HUES6 (cell line): ENCODE measurements around the gene PEX5L.

Experiments used
- H3K27ac ChIP-seq: 2 replicates; pipeline ENCODE4 v1.7.0; 2013; ENCODE audit warnings: low read depth, mild to moderate bottlenecking, low read length, inconsistent platforms
- H3K27me3 ChIP-seq: 2 replicates; pipeline ENCODE4 v1.6.1; 2013; ENCODE audit warnings: low read length; ENCODE audit not compliant: control insufficient read depth, insufficient read depth
- H3K36me3 ChIP-seq: 2 replicates; pipeline ENCODE4 v1.6.1; 2013; ENCODE audit warnings: low read length; ENCODE audit not compliant: control insufficient read depth, insufficient read depth
- H3K4me1 ChIP-seq: 2 replicates; pipeline ENCODE4 v1.6.1; 2013; ENCODE audit warnings: low read length; ENCODE audit not compliant: control insufficient read depth, insufficient read depth
- H3K4me3 ChIP-seq: 2 replicates; pipeline ENCODE4 v1.5.1; 2013; ENCODE audit warnings: low read depth, low read length
- H3K9ac ChIP-seq: one replicate; pipeline ENCODE4 v1.6.1; 2013; ENCODE audit warnings: mild to moderate bottlenecking, low read length
- H3K9me3 ChIP-seq: 2 replicates; pipeline ENCODE4 v1.6.1; 2013; ENCODE audit warnings: low read depth, low read length; ENCODE audit not compliant: control insufficient read depth, insufficient read depth

PEX5L gene

GRCh38 chr3:179897231-179897630, 139.5 kb downstream of the PEX5L start:
- no peak overlapping the region for H3K27ac ChIP-seq

GRCh38 chr3:179896507-179896906, 140.2 kb downstream of the PEX5L start:
- H3K4me3 ChIP-seq = no peak overlapping the region
- H3K4me1 ChIP-seq = no peaks in the 10 kb centered on the region
- H3K27me3 ChIP-seq = no peaks in the 10 kb centered on the region
- H3K36me3 ChIP-seq = no peaks in the 10 kb centered on the region
- H3K9ac ChIP-seq = no peak overlapping the region
- no peak overlapping the region for H3K27ac ChIP-seq
- no peaks in the 10 kb centered on the region for H3K9me3 ChIP-seq

More at GRCh38 chr3:179897231-179897630, 139.5 kb downstream of the PEX5L start:
- Histone ChIP-seq H3K9me3 (no peaks in the 10 kb centered on the region), H3K4me1 (no peaks in the 10 kb centered on the region), H3K4me3 (no peak overlapping the region), H3K9ac (no peak overlapping the region), H3K36me3 (no peaks in the 10 kb centered on the region), H3K27me3 (no peaks in the 10 kb centered on the region)

GRCh38 chr3:179895330-179895729, 141.4 kb downstream of the PEX5L start:
- H3K4me1 ChIP-seq = no peaks in the 10 kb centered on the region
- H3K36me3 ChIP-seq = no peaks in the 10 kb centered on the region
- no peaks in the 10 kb centered on the region for H3K9me3 ChIP-seq
- no peak overlapping the region for H3K9ac ChIP-seq
- H3K27ac ChIP-seq = no peak overlapping the region
- no peak overlapping the region for H3K4me3 ChIP-seq
- no peaks in the 10 kb centered on the region for H3K27me3 ChIP-seq

DNA sequence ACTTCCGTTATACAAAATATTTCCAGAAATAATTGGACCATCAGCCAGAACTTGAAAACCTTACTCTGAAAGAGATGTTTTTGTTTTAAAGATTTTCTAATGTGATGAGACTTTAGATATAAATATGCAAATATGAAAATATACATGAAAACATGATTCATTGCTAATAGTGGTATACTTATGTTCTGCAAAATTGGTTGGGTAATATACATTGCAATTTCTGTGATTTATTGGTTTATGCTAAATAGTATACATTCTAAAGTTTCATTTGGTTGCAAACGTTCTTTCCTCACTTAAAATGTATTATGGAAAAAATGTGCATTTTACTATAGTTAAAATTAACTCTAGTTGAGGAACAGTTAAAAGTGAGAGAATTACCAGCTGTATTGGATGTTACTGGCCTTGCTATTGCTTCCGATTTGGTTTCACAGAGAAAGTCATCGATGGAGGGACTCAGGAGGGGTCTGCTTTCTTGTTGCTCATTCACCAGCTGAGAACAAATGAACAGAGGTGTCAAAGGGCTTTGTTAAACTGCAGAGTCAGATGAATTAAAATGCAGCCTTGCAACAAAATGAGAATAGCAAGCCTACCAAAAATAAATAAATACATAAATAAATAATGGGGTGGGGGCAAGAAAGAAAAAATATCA, 149.3 kb downstream of the PEX5L start:
- Histone ChIP-seq H3K4me1 (peaks cover 17% of the 10 kb centered on the region), H3K27me3 (no peaks in the 10 kb centered on the region), H3K9me3 (no peaks in the 10 kb centered on the region), H3K9ac (no peak overlapping the region), H3K27ac (no peak overlapping the region), H3K4me3 (no peak overlapping the region), H3K36me3 (no peaks in the 10 kb centered on the region)

GRCh38 chr3:179885950-179886349, 150.8 kb downstream of the PEX5L start:
- H3K27me3 ChIP-seq = no peaks in the 10 kb centered on the region
- no peak overlapping the region for H3K27ac ChIP-seq
- H3K9ac ChIP-seq = no peak overlapping the region
- no peaks in the 10 kb centered on the region for H3K36me3 ChIP-seq
- no peaks in the 10 kb centered on the region for H3K9me3 ChIP-seq
- peaks cover 30% of the 10 kb centered on the region for H3K4me1 ChIP-seq
- H3K4me3 ChIP-seq = no peak overlapping the region

DNA sequence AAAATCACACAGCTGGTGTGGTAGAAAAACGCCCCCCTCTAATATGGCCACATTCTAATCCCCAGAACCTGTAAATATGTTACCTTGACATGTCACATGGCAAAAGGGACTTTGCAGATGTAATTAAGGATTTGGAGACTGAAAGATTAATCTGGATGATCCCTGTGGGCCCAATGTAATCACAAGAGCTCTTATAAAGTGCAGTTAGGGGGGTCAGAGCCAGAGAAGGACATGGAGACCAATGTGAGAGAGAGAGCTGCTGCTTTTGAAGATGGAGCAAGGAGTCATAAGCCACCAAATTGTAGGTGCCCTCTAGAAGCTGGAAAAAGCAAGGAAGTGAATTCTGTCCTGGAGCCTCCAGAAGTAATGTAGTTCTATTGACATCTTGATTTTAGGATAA, 152.6 kb downstream of the PEX5L start:
- H3K4me3 ChIP-seq = no peak overlapping the region
- H3K27ac ChIP-seq = no peak overlapping the region
- no peaks in the 10 kb centered on the region for H3K36me3 ChIP-seq
- H3K27me3 ChIP-seq = no peaks in the 10 kb centered on the region
- peaks cover 33% of the 10 kb centered on the region for H3K4me1 ChIP-seq
- H3K9ac ChIP-seq = no peak overlapping the region
- H3K9me3 ChIP-seq = no peaks in the 10 kb centered on the region

DNA sequence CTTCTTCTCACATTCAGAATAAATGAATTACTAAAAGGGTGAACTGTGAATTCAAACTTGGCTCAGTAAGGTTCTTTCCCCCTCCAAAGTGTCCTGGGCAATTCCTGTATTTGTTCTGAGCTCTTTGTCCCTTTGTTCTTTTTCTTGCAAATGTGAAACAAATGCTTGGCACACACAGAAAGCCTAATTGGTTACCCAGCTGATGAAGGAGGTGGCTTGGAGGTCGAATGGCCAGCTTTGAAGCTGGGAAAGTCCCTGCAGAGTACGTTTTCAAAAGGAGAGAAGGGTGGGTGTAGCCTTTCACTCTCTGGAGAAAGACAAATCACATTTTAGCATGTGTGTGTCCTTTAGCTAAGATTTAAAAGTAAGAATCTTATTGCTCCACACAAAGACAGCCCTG, 154.4 kb downstream of the PEX5L start:
- H3K27me3 ChIP-seq = no peaks in the 10 kb centered on the region
- H3K9me3 ChIP-seq = no peaks in the 10 kb centered on the region
- H3K4me1 ChIP-seq = peaks cover 30% of the 10 kb centered on the region
- no peak overlapping the region for H3K9ac ChIP-seq
- H3K36me3 ChIP-seq = no peaks in the 10 kb centered on the region
- peak overlapping the region; percentile 24; the same call in 1 of the 2 replicates for H3K27ac ChIP-seq
- no peak overlapping the region for H3K4me3 ChIP-seq

DNA sequence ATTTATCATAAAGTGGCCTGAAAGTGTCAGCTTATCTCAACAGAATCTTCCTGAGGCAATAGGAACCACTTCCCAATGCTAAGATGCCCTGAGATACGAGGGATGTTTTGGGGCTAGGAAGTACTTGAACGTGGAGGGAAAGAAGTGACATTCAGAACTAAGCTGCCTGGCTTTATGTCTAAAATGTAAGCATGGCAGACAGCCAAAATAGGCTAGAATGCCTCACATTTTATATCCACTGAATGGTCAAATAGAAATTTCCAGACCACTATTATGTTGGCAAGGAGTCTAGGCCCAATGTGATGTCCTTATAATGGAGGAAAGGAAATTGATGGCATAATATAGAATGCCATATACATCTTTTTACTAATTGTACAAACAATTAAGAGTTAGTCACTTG, 154.9 kb downstream of the PEX5L start:
- Histone ChIP-seq H3K27ac (no peak overlapping the region), H3K9me3 (no peaks in the 10 kb centered on the region), H3K9ac (no peak overlapping the region), H3K4me3 (no peak overlapping the region), H3K36me3 (no peaks in the 10 kb centered on the region), H3K27me3 (no peaks in the 10 kb centered on the region), H3K4me1 (peaks cover 30% of the 10 kb centered on the region)

DNA sequence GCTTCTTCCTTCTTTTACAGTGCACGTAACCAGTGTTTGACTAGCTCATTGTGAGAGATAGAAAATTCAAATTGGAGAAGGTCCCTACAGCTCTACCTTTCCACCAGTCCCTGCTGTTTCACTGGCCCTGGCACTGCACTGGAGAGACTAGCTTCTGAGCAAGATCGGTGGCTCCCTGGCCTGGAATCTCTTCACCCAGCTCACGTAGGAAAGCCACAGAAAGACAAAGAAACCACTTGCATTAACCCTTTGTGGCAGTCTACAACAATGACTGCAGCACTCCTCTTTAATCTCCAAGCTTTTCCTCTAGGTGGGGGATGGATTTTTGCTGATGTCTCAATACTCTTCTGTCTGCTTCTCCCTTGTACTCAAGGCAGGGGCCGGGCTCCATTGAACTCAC, 155.9 kb downstream of the PEX5L start:
- Histone ChIP-seq H3K36me3 (no peaks in the 10 kb centered on the region), H3K27ac (no peak overlapping the region)

DNA sequence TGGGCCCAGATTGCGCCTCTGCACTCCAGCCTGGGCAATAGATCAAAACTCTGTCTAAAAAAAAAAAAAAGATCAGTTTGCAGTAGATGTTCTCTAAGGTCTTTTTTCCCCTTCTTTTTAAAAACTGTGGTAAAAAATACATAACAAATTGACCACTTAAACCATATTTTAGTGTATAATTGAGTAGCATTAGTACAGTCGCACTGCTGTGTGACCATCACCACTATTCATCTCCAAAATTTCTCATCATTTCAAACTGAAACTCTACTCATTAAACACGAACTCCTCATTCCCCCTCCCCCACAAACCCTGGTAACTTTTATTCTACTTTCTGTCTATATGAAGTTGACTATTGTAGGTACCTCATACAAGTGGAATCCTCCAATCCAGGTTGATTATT, 160.3 kb downstream of the PEX5L start:
- Histone ChIP-seq H3K27ac (no peak overlapping the region), H3K9me3 (no peaks in the 10 kb centered on the region), H3K27me3 (no peaks in the 10 kb centered on the region), H3K4me1 (peaks cover 7% of the 10 kb centered on the region), H3K9ac (no peak overlapping the region), H3K36me3 (no peaks in the 10 kb centered on the region), H3K4me3 (no peak overlapping the region)

More for the DNA sequence above, 155.9 kb downstream of the PEX5L start:
- H3K9me3 ChIP-seq = no peaks in the 10 kb centered on the region
- peaks cover 28% of the 10 kb centered on the region for H3K4me1 ChIP-seq
- no peak overlapping the region for H3K4me3 ChIP-seq
- H3K9ac ChIP-seq = no peak overlapping the region
- H3K27me3 ChIP-seq = no peaks in the 10 kb centered on the region

GRCh38 chr3:179872842-179873241, 163.9 kb downstream of the PEX5L start:
- Histone ChIP-seq H3K4me3 (no peak overlapping the region), H3K4me1 (no peaks in the 10 kb centered on the region; the same call in 1 of the 2 replicates), H3K27me3 (no peaks in the 10 kb centered on the region), H3K36me3 (no peaks in the 10 kb centered on the region), H3K9me3 (no peaks in the 10 kb centered on the region), H3K9ac (no peak overlapping the region), H3K27ac (no peak overlapping the region)
